ENCODE data around the gene ZNF805.
"Not testable (repeated sequence)": the region's sequence is repeated elsewhere in the genome, so short reads cannot be mapped to it uniquely, and the experiment has no call there.

The ZNF805 gene

GRCh38 chr19:57269515-57270250 lies 29.3 kb downstream of the ZNF805 start:
- no peak for DNase-seq (ENCODE audit: low spot score)

- no peak for DNase-seq (ENCODE audit: low spot score)
Measured at GRCh38 chr19:57271280-57271679, 30.8 kb downstream of the ZNF805 start.

- no peak for DNase-seq (ENCODE audit: low spot score)
Measured at GRCh38 chr19:57273014-57273413, 32.6 kb downstream of the ZNF805 start.

GRCh38 chr19:57276430-57276829 lies 36.0 kb downstream of the ZNF805 start:
- DNase-seq (ENCODE audit: low spot score), result no peak

- DNase-seq (ENCODE audit: low spot score), result not testable (repeated sequence)
Measured at GRCh38 chr19:57278481-57278880, 38.0 kb downstream of the ZNF805 start.

GRCh38 chr19:57279418-57280164 lies 39.2 kb downstream of the ZNF805 start:
- peak; percentile 97 for DNase-seq (ENCODE audit: low spot score)

- peak; percentile 98 for DNase-seq (ENCODE audit: low spot score)
Measured at GRCh38 chr19:57280165-57280961, 39.9 kb downstream of the ZNF805 start, which contains the start of gene ZNF460. Gene ZNF460 (plus strand): TSS chr19:57280485. CDS start chr19:57280807, 322 bp downstream.

GRCh38 chr19:57280962-57281400 lies 40.5 kb downstream of the ZNF805 start:
- peak; percentile 3 for DNase-seq (ENCODE audit: low spot score)

- no peak for DNase-seq (ENCODE audit: low spot score)
Measured at GRCh38 chr19:57282011-57282643, 41.7 kb downstream of the ZNF805 start.

- no peak for DNase-seq (ENCODE audit: low spot score)
Measured at GRCh38 chr19:57288373-57288772, 47.9 kb downstream of the ZNF805 start.

GRCh38 chr19:57290970-57291369 lies 50.5 kb downstream of the ZNF805 start:
- no peak for DNase-seq (ENCODE audit: low spot score)

- no peak for DNase-seq (ENCODE audit: low spot score)
Measured at GRCh38 chr19:57292547-57292946, 52.1 kb downstream of the ZNF805 start.

GRCh38 chr19:57293719-57294118 lies 53.3 kb downstream of the ZNF805 start:
- DNase-seq (ENCODE audit: low spot score), result no peak

GRCh38 chr19:57302020-57302465 lies 61.6 kb downstream of the ZNF805 start:
- no peak for DNase-seq (ENCODE audit: low spot score)

- DNase-seq (ENCODE audit: low spot score), result no peak
Measured at GRCh38 chr19:57302727-57303401, 62.4 kb downstream of the ZNF805 start.

All from cerebellar cortex (tissue), 1 donor.